ENCODE data around the gene OSBPL10.
A peak's percentile ranks its signal among the peaks of the same experiment; 100 is the strongest.

The OSBPL10 gene

DNA sequence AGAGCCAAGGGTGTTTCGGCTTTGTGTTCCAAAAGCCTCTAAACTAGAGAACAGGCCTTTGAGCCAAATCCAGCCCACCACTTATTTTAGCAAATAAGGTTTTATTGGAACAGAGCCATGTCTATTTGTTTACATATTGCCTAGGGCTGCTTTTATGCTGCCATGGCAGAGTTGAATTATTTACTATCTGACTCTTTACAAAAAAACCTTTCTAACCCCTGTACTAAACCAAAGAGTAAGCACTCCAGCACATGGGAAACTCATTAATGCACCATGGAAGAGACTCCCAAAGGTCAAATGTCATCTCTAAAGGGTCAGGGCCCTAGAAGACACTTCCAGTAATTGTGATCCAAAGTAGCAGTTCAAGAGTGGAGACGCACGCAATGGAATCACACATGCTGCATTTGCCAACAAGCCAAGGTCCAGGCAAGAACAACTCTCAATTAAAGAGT lies 22.3 kb downstream of the OSBPL10 start:
- no peak for DNase-seq

- no peak for DNase-seq
Measured at GRCh38 chr3:31957106-31957505, 24.0 kb downstream of the OSBPL10 start.

DNA sequence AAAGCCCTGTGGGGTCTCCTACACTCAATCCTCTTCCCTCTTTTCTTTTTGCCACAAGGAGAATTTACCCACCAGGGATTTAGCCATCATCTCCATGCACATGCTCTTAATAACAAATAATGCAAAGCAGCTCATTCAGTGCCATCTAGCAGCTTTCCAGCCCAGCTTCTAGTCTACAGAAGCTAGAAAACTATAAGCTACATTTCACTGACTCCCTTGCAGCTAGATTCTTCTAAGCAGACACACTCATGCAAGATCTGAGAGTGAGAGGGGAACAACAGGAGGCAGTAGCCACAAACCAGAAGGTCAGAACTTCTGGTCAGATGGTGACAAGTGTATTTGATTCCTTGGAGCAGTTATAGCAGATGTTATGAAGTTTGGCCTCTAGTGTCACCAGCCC lies 25.5 kb downstream of the OSBPL10 start:
- no peak for DNase-seq

GRCh38 chr3:31953636-31954035 lies 27.4 kb downstream of the OSBPL10 start:
- no peak for DNase-seq

DNA sequence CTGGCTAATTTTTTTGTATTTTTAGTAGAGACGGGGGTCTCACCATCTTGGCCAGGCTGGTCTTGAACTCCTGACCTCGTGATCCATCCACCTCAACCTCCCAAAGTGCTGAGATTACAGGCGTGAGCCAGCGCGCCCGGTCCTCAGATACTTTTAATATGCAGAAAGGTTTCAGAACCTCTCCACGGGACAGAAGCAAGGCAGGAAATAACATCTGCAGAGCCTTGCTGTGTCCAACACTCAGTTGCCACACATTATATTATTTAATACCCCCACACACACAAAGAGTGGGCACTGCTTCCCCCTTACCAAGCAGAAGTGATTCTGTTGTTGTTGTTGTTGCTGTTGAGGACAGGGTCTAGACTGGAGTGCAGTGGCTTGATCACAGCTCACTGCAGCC lies 28.0 kb downstream of the OSBPL10 start:
- peak in 1 of 2 donors; percentile 14 for DNase-seq

DNA sequence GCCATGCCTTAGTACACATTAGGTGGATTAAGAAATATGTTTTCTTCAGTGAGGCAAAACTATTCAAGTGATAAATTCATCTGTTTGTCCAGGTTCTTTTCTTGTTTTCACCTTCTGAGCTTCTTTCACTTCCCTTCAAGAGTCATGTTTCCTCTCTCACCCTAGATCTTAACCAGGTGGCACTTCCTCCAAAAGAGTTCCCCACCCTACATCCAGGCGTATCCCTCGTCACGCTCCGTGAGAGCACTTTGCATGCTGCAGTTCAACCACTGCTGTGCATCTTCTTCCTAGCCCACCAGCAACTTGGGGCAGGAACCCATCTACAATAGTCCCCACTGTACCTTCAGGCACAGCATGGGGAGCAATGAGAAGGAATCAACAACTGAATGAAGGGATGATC lies 28.9 kb downstream of the OSBPL10 start:
- no peak for DNase-seq

GRCh38 chr3:31948280-31948679 lies 32.8 kb downstream of the OSBPL10 start:
- DNase-seq: no peak

GRCh38 chr3:31947671-31948091 lies 33.4 kb downstream of the OSBPL10 start:
- no peak for DNase-seq

GRCh38 chr3:31947162-31947561 lies 33.9 kb downstream of the OSBPL10 start:
- DNase-seq: no peak

- no peak for DNase-seq
Measured at GRCh38 chr3:31946484-31947081, 34.5 kb downstream of the OSBPL10 start.

GRCh38 chr3:31945738-31946052 lies 35.4 kb downstream of the OSBPL10 start:
- DNase-seq: no peak

- no peak for DNase-seq
Measured at GRCh38 chr3:31943041-31943440, 38.0 kb downstream of the OSBPL10 start.

- no peak for DNase-seq
Measured at GRCh38 chr3:31942446-31942845, 38.6 kb downstream of the OSBPL10 start.

- no peak for DNase-seq
Measured at GRCh38 chr3:31937225-31937624, 43.8 kb downstream of the OSBPL10 start.

GRCh38 chr3:31936420-31937060 lies 44.5 kb downstream of the OSBPL10 start:
- DNase-seq: no peak

DNA sequence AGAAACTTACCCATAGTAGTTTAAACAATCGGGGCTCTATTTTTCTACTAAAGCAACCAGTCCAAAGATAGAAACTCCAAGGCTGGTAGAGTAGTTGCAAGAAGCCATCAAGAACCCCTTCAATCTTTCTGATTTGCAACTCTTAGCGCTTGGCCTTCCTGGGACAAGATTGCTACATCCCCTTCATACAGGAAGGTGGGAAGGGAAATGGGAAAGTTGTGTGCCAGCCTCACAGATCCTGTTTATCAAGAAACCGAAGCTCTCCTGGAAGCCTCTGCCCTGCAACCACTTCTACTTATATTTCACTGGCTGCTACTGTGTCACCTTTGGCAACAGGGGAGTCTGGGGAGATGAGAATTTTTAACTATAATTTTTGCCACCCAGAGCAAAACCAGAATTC lies 46.2 kb downstream of the OSBPL10 start:
- DNase-seq: no peak

GRCh38 chr3:31934018-31934417 lies 47.0 kb downstream of the OSBPL10 start:
- peak; percentile 45 to 59 for DNase-seq

DNA sequence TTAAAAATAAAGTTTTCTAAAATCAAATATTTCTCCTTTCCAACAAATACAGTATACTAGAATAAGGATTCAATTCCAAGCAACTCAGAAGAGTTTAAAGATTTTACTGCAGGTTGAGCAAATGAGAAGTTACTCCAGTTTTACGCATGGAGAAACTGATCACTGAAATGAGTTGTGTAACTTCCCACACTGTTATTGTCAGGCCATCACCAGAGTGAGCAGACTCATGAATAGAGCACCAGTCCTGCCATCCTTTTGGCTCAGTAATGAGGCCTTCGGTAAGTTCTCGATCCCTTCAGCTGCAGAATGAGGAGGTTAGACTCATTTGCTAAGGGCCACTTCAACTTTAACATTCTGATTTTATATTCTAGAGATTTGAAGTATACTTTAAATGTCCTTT lies 48.1 kb downstream of the OSBPL10 start:
- no peak for DNase-seq

DNA sequence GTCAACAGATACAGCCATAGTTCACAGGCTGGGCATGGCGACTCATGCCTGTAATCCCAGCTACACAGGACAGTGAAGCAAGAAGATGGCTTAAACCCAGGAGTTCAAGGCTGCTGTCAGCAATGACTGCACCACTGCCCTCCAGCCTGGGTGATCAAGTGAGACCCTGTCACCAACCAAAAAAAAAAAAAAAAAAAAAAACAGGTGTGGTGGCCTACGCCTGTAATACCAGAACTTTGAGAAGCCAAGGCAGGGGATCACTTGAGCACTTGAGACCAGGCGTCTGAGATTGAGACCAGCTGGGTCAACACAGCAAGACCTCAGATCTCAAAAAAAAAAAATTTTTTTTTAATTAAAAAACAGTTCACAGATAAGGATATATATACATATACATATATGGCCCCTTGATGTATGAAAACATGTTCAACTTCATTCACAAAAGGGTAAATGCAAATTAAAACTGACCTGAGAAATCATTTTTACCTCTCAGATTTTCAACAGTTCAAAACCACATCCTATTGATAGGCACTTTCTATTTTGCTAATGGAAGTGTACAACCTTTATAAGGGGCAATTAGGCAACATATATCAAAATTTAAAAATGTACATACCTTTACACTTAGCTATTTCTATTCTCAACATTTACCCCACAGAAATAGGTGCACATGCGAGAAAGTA lies 51.1 kb downstream of the OSBPL10 start:
- DNase-seq: no peak

DNA sequence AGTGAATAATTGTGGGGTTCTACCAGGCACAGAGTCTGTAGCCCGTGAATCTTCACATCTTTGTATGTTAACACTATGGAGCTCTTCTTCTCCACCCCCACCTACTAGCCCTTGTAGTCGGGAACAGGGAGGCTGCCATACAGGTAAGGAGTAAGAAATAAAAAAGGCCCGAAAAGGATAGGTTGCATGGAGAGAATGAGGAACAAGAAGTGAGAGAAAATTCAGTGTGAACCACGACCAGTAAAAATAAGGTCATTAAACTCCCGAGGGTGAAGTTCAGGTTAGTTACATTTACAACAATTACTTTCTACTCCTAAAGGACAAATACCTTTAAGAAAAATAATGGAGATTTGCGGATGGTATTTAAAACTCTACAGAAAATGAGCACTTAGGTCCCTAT lies 53.3 kb downstream of the OSBPL10 start:
- DNase-seq: no peak

GRCh38 chr3:31926543-31926942 lies 54.5 kb downstream of the OSBPL10 start:
- no peak for DNase-seq

GRCh38 chr3:31925271-31925630 lies 55.8 kb downstream of the OSBPL10 start:
- no peak for DNase-seq

GRCh38 chr3:31924610-31925270 lies 56.3 kb downstream of the OSBPL10 start:
- no peak for DNase-seq

GRCh38 chr3:31922962-31923361 lies 58.1 kb downstream of the OSBPL10 start:
- DNase-seq: no peak

Data from inflammatory macrophage (primary cell).